CD4-positive, alpha-beta T cell treated with Interleukin-1 beta for 1 hour (primary cell): ENCODE results near the gene CLUH.
A peak's percentile ranks its signal among the peaks of the same experiment; 100 is the strongest.
"Not testable (repeated sequence)": the region's sequence is repeated elsewhere in the genome, so short reads cannot be mapped to it uniquely, and the experiment has no call there.

ENCODE experiments used
- DNase-seq, 2 donors: peaks; one replicate each; pipeline ENCODE4 v3.0.0-alpha.2; 2020 to 2022

CLUH gene

GRCh38 chr17:2701161-2701995 is 10.2 kb downstream of the CLUH start:
- no peak for DNase-seq

GRCh38 chr17:2700491-2701141 is 10.9 kb downstream of the CLUH start:
- no peak for DNase-seq

- no peak for DNase-seq
Measured at GRCh38 chr17:2700030-2700490, 11.5 kb downstream of the CLUH start.

- DNase-seq = not testable (repeated sequence)
Measured at GRCh38 chr17:2699216-2699805, 12.3 kb downstream of the CLUH start.

GRCh38 chr17:2697611-2698162 is 13.9 kb downstream of the CLUH start:
- no peak for DNase-seq

- no peak for DNase-seq
Measured at GRCh38 chr17:2695961-2696760, 15.4 kb downstream of the CLUH start.

GRCh38 chr17:2695243-2695960 is 16.2 kb downstream of the CLUH start:
- DNase-seq = no peak

GRCh38 chr17:2694381-2695242 is 17.0 kb downstream of the CLUH start:
- DNase-seq = no peak

GRCh38 chr17:2693561-2694380 is 17.8 kb downstream of the CLUH start:
- DNase-seq = peak in 1 of 2 donors; percentile 18

- DNase-seq = no peak
Measured at GRCh38 chr17:2692781-2693135, 18.8 kb downstream of the CLUH start.

- no peak for DNase-seq
Measured at GRCh38 chr17:2691965-2692780, 19.4 kb downstream of the CLUH start.

GRCh38 chr17:2691069-2691871 is 20.3 kb downstream of the CLUH start:
- DNase-seq = no peak

GRCh38 chr17:2690165-2691068 is 21.1 kb downstream of the CLUH start:
- no peak for DNase-seq

GRCh38 chr17:2689411-2690164 is 22.0 kb downstream of the CLUH start:
- peak; percentile 35 to 54 for DNase-seq

GRCh38 chr17:2688351-2689342 is 22.9 kb downstream of the CLUH start:
- DNase-seq = no peak
